ENCODE data around the gene EPG5. TPM values are rescaled to one million over a fixed set of nuclear protein-coding genes. Genes with fewer than 3 reads are reported as not detected.

The EPG5 gene
- total RNA-seq, 1 experiment from 2014 or later, result 22.7 TPM

DNA sequence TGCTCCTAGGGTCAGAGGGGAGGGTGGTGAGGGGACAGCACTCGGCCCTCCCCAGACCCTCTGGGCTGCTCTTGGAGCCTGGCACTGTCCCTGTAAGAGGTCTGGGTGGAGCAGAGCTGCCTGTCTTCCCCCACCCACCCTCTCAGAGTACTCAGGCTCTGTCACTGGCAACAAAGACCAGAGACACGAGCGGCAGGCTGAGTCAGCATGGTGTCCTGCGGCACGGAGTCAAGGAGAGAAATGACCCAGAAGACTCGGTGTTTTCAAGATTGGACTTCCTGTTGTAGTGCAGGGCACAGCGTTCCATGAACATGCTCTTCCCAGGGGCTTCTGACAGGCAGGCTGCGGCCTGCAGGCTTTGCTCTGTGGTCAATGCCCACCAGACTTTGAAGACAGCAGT is 121.7 kb downstream of the EPG5 start (continued):
- TF ChIP-seq GABPB1 (CRISPR knock-in tag; IDR thresholded peaks at IDR 0.05), result no peak
- TF ChIP-seq E2F4 (CRISPR knock-in tag; IDR thresholded peaks at IDR 0.05; ENCODE audit: borderline replicate concordance, low read depth), result no peak
- TF ChIP-seq ZBTB21 (CRISPR knock-in tag; IDR thresholded peaks at IDR 0.05; ENCODE audit: borderline replicate concordance), result no peak
- no peak for TF ChIP-seq MLX (CRISPR knock-in tag; IDR thresholded peaks at IDR 0.05)
- TF ChIP-seq CBFB (CRISPR knock-in tag; IDR thresholded peaks at IDR 0.05; ENCODE audit: low read depth), result no peak
- TF ChIP-seq FOXK1 (CRISPR knock-in tag; IDR thresholded peaks at IDR 0.05), result no peak
- TF ChIP-seq SP1 (CRISPR knock-in tag; conservative IDR thresholded peaks at IDR 0.05), result no peak
- TF ChIP-seq, protein P1, sequence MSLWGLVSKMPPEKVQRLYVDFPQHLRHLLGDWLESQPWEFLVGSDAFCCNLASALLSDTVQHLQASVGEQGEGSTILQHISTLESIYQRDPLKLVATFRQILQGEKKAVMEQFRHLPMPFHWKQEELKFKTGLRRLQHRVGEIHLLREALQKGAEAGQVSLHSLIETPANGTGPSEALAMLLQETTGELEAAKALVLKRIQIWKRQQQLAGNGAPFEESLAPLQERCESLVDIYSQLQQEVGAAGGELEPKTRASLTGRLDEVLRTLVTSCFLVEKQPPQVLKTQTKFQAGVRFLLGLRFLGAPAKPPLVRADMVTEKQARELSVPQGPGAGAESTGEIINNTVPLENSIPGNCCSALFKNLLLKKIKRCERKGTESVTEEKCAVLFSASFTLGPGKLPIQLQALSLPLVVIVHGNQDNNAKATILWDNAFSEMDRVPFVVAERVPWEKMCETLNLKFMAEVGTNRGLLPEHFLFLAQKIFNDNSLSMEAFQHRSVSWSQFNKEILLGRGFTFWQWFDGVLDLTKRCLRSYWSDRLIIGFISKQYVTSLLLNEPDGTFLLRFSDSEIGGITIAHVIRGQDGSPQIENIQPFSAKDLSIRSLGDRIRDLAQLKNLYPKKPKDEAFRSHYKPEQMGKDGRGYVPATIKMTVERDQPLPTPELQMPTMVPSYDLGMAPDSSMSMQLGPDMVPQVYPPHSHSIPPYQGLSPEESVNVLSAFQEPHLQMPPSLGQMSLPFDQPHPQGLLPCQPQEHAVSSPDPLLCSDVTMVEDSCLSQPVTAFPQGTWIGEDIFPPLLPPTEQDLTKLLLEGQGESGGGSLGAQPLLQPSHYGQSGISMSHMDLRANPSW (CRISPR knock-in tag; conservative IDR thresholded peaks at IDR 0.05; ENCODE audit: low read depth), result no peak
- TF ChIP-seq, protein P2, sequence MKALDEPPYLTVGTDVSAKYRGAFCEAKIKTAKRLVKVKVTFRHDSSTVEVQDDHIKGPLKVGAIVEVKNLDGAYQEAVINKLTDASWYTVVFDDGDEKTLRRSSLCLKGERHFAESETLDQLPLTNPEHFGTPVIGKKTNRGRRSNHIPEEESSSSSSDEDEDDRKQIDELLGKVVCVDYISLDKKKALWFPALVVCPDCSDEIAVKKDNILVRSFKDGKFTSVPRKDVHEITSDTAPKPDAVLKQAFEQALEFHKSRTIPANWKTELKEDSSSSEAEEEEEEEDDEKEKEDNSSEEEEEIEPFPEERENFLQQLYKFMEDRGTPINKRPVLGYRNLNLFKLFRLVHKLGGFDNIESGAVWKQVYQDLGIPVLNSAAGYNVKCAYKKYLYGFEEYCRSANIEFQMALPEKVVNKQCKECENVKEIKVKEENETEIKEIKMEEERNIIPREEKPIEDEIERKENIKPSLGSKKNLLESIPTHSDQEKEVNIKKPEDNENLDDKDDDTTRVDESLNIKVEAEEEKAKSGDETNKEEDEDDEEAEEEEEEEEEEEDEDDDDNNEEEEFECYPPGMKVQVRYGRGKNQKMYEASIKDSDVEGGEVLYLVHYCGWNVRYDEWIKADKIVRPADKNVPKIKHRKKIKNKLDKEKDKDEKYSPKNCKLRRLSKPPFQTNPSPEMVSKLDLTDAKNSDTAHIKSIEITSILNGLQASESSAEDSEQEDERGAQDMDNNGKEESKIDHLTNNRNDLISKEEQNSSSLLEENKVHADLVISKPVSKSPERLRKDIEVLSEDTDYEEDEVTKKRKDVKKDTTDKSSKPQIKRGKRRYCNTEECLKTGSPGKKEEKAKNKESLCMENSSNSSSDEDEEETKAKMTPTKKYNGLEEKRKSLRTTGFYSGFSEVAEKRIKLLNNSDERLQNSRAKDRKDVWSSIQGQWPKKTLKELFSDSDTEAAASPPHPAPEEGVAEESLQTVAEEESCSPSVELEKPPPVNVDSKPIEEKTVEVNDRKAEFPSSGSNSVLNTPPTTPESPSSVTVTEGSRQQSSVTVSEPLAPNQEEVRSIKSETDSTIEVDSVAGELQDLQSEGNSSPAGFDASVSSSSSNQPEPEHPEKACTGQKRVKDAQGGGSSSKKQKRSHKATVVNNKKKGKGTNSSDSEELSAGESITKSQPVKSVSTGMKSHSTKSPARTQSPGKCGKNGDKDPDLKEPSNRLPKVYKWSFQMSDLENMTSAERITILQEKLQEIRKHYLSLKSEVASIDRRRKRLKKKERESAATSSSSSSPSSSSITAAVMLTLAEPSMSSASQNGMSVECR (CRISPR knock-in tag; IDR thresholded peaks at IDR 0.05; ENCODE audit: borderline replicate concordance), result no peak
- no peak for TF ChIP-seq IRF2 (CRISPR knock-in tag; IDR thresholded peaks at IDR 0.05; ENCODE audit: borderline replicate concordance, low read depth)
- TF ChIP-seq, protein P3, sequence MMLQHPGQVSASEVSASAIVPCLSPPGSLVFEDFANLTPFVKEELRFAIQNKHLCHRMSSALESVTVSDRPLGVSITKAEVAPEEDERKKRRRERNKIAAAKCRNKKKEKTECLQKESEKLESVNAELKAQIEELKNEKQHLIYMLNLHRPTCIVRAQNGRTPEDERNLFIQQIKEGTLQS (CRISPR knock-in tag; conservative IDR thresholded peaks at IDR 0.05), result no peak
- TF ChIP-seq ZNF121 (CRISPR knock-in tag; IDR thresholded peaks at IDR 0.05), result no peak

DNA sequence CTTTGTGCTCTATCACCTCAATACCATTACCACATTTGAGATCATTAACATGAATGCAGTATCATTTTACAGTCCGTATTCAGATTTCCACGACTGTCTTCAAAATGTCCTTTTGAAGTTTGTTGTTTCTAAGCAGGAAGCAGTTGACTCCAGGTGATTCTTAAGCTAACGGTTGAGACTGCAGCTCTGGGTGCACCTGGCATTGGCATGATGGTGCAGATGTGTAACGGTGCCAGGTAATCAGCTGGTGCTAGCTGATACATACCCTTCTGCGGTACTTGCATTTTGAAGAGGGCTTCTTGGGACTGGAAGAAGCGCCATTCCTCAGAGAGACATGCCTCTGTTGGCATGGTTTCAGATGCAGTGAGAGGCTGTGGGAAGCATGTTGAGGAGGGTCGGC is 122.2 kb downstream of the EPG5 start:
- DNase-seq (ENCODE audit: low spot score) (no peak), ATAC-seq (no peak)
- Mint-ChIP-seq H3K9me3 (no peaks in the 10 kb centered on the region), H3K36me3 (no peaks in the 10 kb centered on the region), H3K4me3 (no peak overlapping the region), H3K27ac (no peak overlapping the region; the same call in 1 of the 2 replicates), H3K4me1 (peaks cover 3% of the 10 kb centered on the region; the same call in 1 of the 2 replicates), H3K27me3 (ENCODE audit: low read depth) (no peaks in the 10 kb centered on the region)
- POLR2A ChIA-PET, result no interaction called here
- CTCF ChIA-PET, result interaction anchor here (1.3 to 1.4 kb wide), 2 partner anchors 35 to 122 kb away, joined by 3 to 7 read pairs; no protein-coding TSS in a partner anchor
- no peak for TF ChIP-seq MAX (CRISPR knock-in tag; IDR thresholded peaks at IDR 0.05)
- no peak for TF ChIP-seq ZNF396 (CRISPR knock-in tag; IDR thresholded peaks at IDR 0.05; ENCODE audit: borderline replicate concordance)
- TF ChIP-seq, protein P4, sequence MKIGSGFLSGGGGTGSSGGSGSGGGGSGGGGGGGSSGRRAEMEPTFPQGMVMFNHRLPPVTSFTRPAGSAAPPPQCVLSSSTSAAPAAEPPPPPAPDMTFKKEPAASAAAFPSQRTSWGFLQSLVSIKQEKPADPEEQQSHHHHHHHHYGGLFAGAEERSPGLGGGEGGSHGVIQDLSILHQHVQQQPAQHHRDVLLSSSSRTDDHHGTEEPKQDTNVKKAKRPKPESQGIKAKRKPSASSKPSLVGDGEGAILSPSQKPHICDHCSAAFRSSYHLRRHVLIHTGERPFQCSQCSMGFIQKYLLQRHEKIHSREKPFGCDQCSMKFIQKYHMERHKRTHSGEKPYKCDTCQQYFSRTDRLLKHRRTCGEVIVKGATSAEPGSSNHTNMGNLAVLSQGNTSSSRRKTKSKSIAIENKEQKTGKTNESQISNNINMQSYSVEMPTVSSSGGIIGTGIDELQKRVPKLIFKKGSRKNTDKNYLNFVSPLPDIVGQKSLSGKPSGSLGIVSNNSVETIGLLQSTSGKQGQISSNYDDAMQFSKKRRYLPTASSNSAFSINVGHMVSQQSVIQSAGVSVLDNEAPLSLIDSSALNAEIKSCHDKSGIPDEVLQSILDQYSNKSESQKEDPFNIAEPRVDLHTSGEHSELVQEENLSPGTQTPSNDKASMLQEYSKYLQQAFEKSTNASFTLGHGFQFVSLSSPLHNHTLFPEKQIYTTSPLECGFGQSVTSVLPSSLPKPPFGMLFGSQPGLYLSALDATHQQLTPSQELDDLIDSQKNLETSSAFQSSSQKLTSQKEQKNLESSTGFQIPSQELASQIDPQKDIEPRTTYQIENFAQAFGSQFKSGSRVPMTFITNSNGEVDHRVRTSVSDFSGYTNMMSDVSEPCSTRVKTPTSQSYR (CRISPR knock-in tag; IDR thresholded peaks at IDR 0.05), result no peak
- no peak for TF ChIP-seq GRHL2 (CRISPR knock-in tag; IDR thresholded peaks at IDR 0.05; ENCODE audit: insufficient replicate concordance, severe bottlenecking)
- TF ChIP-seq EMX1 (CRISPR knock-in tag; IDR thresholded peaks at IDR 0.05), result no peak
- no peak for TF ChIP-seq NR1H2 (CRISPR knock-in tag; IDR thresholded peaks at IDR 0.05)
- no peak for TF ChIP-seq PRRX2 (CRISPR knock-in tag; IDR thresholded peaks at IDR 0.05)
- TF ChIP-seq, protein P5, sequence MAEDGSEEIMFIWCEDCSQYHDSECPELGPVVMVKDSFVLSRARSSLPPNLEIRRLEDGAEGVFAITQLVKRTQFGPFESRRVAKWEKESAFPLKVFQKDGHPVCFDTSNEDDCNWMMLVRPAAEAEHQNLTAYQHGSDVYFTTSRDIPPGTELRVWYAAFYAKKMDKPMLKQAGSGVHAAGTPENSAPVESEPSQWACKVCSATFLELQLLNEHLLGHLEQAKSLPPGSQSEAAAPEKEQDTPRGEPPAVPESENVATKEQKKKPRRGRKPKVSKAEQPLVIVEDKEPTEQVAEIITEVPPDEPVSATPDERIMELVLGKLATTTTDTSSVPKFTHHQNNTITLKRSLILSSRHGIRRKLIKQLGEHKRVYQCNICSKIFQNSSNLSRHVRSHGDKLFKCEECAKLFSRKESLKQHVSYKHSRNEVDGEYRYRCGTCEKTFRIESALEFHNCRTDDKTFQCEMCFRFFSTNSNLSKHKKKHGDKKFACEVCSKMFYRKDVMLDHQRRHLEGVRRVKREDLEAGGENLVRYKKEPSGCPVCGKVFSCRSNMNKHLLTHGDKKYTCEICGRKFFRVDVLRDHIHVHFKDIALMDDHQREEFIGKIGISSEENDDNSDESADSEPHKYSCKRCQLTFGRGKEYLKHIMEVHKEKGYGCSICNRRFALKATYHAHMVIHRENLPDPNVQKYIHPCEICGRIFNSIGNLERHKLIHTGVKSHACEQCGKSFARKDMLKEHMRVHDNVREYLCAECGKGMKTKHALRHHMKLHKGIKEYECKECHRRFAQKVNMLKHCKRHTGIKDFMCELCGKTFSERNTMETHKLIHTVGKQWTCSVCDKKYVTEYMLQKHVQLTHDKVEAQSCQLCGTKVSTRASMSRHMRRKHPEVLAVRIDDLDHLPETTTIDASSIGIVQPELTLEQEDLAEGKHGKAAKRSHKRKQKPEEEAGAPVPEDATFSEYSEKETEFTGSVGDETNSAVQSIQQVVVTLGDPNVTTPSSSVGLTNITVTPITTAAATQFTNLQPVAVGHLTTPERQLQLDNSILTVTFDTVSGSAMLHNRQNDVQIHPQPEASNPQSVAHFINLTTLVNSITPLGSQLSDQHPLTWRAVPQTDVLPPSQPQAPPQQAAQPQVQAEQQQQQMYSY (CRISPR knock-in tag; IDR thresholded peaks at IDR 0.05), result no peak
- no peak for TF ChIP-seq NFE2L1 (CRISPR knock-in tag; IDR thresholded peaks at IDR 0.05)

All from WTC11 (cell line).